Stomach (tissue), 4 donors: ENCODE data around the gene ACVR1C.

Experiments
- EP300 ChIP-seq: sonication (generic); formaldehyde crosslinking; IDR thresholded peaks from one replicate; pipeline ENCODE4 v1.6.1; 2017; ENCODE audit warnings: antibody characterized with exemption
- POLR2A ChIP-seq, 4 donors: fragments of 450-650 bp; IDR thresholded peaks; one replicate each; pipeline ENCODE4 v1.6.1; 2016; ENCODE audit warnings: antibody characterized with exemption in 4 of 4, control low read depth in 2 of 4, mild to moderate bottlenecking in 1 of 4, moderate library complexity in 1 of 4
- TF ChIP-seq, protein P1 (sequence below), 7 experiments: fragments of 450-650 bp in 4 of 7; fragments of 200-600 bp in 3 of 7; sonication (generic) in 3 of 7; IDR thresholded peaks; one replicate each; pipeline ENCODE4 v1.5.1; 2016 to 2019; ENCODE audit warnings: antibody characterized with exemption in 7 of 7, control low read depth in 2 of 7, mild to moderate bottlenecking in 1 of 7

DNA sequence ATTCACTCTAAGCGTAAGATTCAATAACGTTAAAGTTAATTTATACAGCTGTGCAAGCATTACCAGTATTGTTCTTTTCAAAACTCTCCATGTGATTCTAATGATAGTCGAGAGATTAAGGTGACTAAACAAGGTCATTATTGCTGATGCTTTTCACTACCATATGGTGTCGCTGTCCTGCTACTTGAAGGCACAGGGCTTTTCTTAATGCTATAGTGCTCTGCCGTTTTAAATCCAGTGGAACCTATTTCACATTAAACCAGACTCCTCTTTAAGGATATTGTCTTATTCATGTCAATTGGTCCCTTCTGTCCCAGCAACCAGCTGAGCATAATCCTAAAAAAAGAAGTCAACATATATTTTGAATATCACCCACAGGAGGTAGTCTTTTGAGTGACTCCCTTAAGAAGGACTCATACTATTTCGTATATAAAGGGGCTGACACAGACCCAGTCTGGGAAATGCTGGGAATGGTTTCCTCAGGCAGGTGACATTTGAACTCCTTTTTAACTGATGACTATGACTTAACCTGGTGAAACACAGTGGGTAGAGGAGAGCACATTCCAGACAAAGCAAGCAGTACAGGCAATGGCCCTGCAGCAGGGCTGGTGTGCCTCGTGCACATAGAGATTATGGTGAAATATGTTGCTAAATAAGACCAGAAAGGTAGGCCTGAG lies 130.9 kb downstream of the ACVR1C start:
- TF ChIP-seq, protein P1, sequence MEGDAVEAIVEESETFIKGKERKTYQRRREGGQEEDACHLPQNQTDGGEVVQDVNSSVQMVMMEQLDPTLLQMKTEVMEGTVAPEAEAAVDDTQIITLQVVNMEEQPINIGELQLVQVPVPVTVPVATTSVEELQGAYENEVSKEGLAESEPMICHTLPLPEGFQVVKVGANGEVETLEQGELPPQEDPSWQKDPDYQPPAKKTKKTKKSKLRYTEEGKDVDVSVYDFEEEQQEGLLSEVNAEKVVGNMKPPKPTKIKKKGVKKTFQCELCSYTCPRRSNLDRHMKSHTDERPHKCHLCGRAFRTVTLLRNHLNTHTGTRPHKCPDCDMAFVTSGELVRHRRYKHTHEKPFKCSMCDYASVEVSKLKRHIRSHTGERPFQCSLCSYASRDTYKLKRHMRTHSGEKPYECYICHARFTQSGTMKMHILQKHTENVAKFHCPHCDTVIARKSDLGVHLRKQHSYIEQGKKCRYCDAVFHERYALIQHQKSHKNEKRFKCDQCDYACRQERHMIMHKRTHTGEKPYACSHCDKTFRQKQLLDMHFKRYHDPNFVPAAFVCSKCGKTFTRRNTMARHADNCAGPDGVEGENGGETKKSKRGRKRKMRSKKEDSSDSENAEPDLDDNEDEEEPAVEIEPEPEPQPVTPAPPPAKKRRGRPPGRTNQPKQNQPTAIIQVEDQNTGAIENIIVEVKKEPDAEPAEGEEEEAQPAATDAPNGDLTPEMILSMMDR (IDR thresholded peaks at IDR 0.05), result peak in 5 of 7 experiments; percentile 20 to 56 (median 48)
- TF ChIP-seq POLR2A (IDR thresholded peaks at IDR 0.05) (no peak), EP300 (no peak)
